Muscle layer of duodenum (tissue), 2 donors: ENCODE measurements around the gene SUN1.

Source experiments
- H3K27ac ChIP-seq: one replicate; pipeline ENCODE4 v1.7.0; 2013; ENCODE audit warnings: mild to moderate bottlenecking, low read length
- H3K27me3 ChIP-seq: one replicate; pipeline ENCODE4 v1.7.0; 2013; ENCODE audit warnings: low read depth, mild to moderate bottlenecking, control low read depth, low read length
- H3K36me3 ChIP-seq, 2 donors: one replicate each; pipeline ENCODE4 v1.7.0; 2013; ENCODE audit warnings: low read length in 2 of 2, control low read depth in 1 of 2, mild to moderate bottlenecking in 1 of 2; ENCODE audit not compliant: insufficient read depth in 2 of 2, control insufficient read depth in 1 of 2
- H3K4me1 ChIP-seq, 2 donors: one replicate each; pipeline ENCODE4 v1.7.0; 2013; ENCODE audit warnings: low read length in 2 of 2, mild to moderate bottlenecking in 2 of 2, control low read depth in 1 of 2, moderate library complexity in 1 of 2; ENCODE audit not compliant: insufficient read depth in 2 of 2, control insufficient read depth in 1 of 2
- H3K4me3 ChIP-seq, 2 donors: one replicate each; pipeline ENCODE4 v1.7.0; 2013; ENCODE audit warnings: low read length in 2 of 2, low read depth in 1 of 2, mild to moderate bottlenecking in 1 of 2
- H3K9me3 ChIP-seq, 2 donors: one replicate each; pipeline ENCODE4 v1.7.0; 2013; ENCODE audit warnings: low read length in 2 of 2, control low read depth in 1 of 2, mild to moderate bottlenecking in 1 of 2; ENCODE audit not compliant: control insufficient read depth in 1 of 2
- donor health status: healthy.

The SUN1 gene

DNA sequence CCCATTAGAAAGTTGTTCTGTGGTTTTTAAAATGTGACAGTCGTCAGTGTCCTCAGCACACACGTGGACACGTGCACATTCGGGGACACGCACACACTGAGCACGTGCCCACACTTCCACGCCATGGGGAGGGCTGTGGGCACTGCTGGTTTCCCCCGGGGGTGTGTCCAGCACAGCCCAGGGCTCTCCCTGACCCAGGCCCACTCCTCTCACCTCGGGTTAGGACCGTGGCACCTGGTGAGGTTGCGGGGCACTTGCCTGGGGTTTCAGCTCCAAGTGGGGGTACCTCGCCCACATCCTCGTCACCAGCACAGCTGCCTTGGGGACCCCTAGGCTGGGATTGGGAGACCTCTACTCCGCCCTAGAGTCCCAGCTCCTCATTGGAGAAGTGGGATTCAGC is 64.8 kb downstream of the SUN1 start:
- Histone ChIP-seq H3K9me3 (no peaks in the 10 kb centered on the region), H3K36me3 (peaks cover 16 to 71% of the 10 kb centered on the region in 2 donors), H3K27ac (no peak overlapping the region), H3K4me1 (peaks cover 0 to 19% of the 10 kb centered on the region in 2 donors), H3K4me3 (no peak overlapping the region), H3K27me3 (no peaks in the 10 kb centered on the region)

DNA sequence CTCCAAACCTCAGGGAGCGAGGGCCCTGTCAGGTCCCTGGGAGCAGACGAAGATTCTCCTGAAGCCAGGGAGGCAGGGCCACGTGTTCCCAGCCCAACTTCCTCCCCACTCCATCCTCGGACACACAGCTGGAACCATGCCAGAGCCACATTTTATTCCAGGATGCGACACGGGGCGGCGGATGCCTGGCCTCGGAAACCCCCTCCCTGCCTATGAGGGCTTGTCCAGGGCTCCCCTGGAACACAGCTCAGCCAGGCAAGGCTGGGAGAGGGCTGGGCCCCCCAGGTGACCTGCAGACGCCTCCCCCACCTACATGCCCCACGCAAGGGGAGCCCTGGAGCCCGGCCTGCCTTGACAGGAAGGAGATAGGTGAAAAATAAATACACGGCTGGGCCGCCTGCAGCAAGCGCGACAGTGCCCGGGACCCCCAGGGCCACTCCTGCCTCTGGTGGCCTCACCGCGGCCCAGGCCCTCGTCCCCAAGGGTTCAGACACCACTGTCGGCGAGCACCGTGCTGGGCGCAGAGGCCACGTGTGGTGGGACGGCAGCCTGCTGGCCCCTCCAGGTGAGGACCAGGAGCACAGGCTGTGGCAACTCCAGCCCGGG is 65.6 kb downstream of the SUN1 start:
- no peaks in the 10 kb centered on the region for H3K27me3 ChIP-seq

DNA sequence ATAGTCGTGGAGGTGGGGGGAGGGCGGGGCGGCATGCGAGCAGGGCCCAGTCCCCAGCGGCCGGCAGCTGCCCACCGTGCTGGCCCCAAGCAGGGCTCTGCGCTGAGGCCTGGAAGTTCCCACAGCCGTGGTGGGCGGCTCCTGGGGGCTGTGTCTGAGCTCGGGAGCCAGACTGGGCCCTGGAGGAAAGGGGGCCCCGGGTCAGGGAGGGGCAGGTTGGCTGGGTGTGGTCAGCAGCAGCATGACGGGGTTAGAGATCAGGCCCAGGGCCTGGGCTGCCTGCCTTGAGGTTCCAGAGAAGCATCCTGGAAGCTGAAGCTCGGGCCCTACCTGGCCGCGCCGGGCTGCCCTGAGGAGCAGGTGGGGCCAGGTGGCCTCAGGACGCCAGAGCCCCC is 66.2 kb downstream of the SUN1 start:
- H3K27me3 ChIP-seq, result no peaks in the 10 kb centered on the region
- no peak overlapping the region for H3K4me3 ChIP-seq
- no peaks in the 10 kb centered on the region for H3K9me3 ChIP-seq
- peaks cover 0 to 19% of the 10 kb centered on the region in 2 donors for H3K4me1 ChIP-seq
- peaks cover 11 to 63% of the 10 kb centered on the region in 2 donors for H3K36me3 ChIP-seq
- no peak overlapping the region for H3K27ac ChIP-seq

More for the DNA sequence above, 65.6 kb downstream of the SUN1 start:
- Histone ChIP-seq H3K36me3 (peaks cover 11 to 64% of the 10 kb centered on the region in 2 donors), H3K27ac (no peak overlapping the region), H3K9me3 (no peaks in the 10 kb centered on the region), H3K4me1 (peaks cover 0 to 19% of the 10 kb centered on the region in 2 donors), H3K4me3 (no peak overlapping the region)

DNA sequence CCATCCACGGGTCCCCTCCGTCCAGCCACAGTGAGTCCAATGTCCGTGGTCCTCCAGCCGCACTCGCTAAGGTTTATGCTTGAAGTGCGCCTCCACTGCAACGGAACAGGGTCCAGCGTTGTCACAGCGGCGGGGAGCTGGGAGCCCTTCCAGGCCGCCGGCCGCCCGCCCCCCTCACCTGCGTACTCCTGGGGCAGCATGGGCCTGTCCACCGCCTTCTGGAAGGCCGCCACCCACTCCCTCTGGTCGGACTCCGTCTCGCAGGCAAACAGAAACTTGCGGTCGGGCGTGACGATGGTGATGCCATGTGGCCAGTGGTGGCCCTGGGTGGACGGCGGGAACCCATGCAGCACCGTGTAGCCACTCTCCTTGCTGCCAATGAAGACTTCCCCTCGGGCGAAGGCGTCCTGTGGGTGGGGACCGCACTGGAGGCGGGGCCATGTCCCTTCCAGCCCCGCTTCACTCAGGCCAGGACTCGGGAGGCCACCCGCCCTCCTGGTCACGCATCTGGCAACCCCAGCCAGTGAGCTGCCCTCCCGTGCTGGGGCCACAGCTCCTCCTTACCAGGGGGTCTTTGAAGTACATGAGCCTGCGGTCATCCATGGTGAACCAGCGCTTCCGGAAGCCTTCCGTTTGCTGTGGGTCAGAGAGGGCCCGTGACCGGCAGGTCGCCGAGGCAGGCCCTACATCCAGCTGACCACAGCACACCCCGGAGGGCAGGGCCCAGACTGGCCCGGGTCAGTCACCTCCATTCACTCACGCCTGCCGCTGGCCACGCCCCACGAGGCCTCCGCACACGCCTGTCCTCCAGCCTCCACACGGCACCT is 66.8 kb downstream of the SUN1 start:
- Histone ChIP-seq H3K36me3 (peaks cover 11 to 59% of the 10 kb centered on the region in 2 donors), H3K4me1 (peaks cover 0 to 19% of the 10 kb centered on the region in 2 donors), H3K27ac (no peak overlapping the region), H3K9me3 (no peaks in the 10 kb centered on the region), H3K4me3 (no peak overlapping the region), H3K27me3 (no peaks in the 10 kb centered on the region)

DNA sequence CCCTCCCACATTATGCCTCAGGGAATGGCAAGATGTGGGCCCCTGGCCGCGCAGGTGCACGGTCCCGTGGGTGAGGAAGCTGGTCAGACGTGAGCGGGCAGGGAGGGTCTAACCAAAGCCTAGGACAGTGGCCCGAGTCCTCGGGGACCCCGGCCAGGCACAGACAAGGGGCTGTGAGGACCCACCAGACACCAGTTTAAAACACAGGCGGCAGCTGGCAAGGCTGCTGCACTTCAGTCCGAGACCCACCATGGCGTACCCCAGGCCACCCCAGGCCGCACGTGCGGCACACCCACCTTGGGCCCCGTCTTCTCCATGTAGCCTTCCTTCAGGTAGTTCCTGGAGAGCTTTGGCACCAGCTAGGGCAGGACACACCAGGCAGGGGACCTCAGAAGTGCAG is 67.5 kb downstream of the SUN1 start:
- Histone ChIP-seq H3K27me3 (no peaks in the 10 kb centered on the region), H3K36me3 (peaks cover 7 to 51% of the 10 kb centered on the region in 2 donors), H3K9me3 (no peaks in the 10 kb centered on the region), H3K4me1 (peaks cover 0 to 19% of the 10 kb centered on the region in 2 donors), H3K27ac (no peak overlapping the region), H3K4me3 (no peak overlapping the region)

DNA sequence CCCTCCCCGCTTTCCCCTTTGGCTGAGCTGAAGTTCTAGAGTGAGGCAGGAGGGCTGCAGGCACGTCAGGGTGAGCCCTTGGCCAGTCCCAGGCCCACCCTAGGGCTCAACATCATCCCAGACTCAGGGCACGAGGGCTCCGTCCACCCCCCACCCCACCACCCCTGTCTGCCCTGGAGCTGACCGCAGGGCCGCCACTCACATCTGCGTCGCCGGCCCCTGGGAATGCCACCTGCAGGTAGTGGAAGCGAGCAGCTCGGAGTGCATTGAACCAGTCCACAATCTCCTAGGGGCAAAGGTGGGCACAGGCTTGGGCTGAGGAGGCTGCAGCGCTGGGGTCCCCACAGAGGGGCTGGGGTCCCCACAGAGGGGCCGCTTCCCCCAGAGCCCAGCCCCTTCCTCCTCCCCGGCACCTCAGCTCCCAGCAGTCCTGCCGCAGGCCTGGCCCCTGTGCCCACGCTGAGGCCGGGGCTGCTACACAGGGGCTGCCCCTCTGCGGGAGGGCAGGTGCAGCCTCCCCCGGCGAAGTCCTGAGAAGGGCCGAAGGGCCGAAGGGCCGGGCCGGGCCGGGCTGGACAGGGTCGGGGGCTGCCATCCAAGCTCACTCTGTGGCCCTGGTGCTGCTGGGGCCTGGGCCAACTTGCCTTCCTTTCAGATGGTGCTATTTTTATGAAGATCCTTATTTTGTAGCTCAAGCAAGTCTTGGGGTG is 68.2 kb downstream of the SUN1 start:
- Histone ChIP-seq H3K4me3 (no peak overlapping the region), H3K9me3 (no peaks in the 10 kb centered on the region), H3K27ac (no peak overlapping the region), H3K36me3 (peaks cover 5 to 45% of the 10 kb centered on the region in 2 donors), H3K27me3 (no peaks in the 10 kb centered on the region), H3K4me1 (peaks cover 0 to 19% of the 10 kb centered on the region in 2 donors)

DNA sequence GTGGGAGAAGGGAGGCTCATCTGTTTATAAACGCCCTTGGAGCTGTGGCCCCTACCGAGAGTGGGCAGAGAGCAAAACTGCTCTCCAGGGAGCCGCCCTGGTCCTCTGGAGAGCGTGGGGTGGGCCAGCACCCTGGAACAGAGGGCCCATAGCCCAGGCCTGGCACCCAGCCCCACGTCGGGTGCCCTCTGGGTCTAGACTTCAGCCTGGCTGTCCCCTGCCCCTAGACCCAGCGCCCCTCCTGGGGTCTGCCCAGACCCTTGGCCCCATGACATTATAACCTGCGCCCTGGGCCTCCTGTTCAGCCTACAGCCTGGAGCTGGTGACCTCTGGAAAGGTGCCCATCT is 68.7 kb downstream of the SUN1 start:
- H3K27ac ChIP-seq, result no peak overlapping the region

DNA sequence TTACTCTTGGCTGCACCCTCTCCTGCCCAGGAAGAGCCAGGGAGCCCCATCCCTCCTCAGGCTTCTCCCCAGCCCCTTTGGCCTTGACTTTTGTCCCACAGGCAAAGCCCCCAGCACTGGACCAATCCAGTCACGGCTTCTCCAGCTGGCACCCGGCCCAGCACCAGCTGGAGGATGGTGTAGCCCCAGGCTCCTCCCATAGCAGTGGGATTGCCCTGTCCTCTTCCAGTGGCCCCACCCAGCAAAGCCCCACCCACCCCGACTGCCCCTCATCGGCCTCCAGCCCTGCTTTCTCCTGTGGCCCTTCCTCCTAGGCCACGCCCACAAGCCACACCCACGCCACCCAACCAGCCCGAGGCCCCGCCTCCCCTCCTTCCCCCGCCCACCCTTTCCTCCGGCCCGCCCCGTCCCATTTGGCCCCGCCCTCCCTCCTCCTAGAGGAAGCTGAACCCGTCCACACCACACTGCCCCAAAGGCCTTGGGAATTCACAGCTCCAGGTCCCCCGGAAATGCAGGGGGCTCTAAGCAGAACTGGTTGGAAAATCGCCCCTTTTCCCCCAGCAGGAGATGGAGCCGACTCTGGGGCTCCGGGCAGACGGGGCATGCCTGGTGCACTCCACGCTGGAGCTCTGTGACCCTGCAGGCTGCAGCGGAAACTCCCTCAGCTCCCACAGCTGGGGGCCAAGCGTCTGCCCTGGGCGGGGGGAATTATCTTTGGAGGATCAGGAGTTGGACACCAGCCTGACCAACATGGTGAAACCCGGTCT is 69.3 kb downstream of the SUN1 start:
- H3K4me3 ChIP-seq, result no peak overlapping the region
- H3K9me3 ChIP-seq, result no peaks in the 10 kb centered on the region
- H3K27ac ChIP-seq, result no peak overlapping the region
- H3K27me3 ChIP-seq, result no peaks in the 10 kb centered on the region
- H3K36me3 ChIP-seq, result peaks cover 0 to 34% of the 10 kb centered on the region in 2 donors
- peaks cover 0 to 19% of the 10 kb centered on the region in 2 donors for H3K4me1 ChIP-seq

More for the DNA sequence above, 68.7 kb downstream of the SUN1 start:
- Histone ChIP-seq H3K4me1 (peaks cover 0 to 19% of the 10 kb centered on the region in 2 donors), H3K27me3 (no peaks in the 10 kb centered on the region), H3K4me3 (no peak overlapping the region), H3K9me3 (no peaks in the 10 kb centered on the region), H3K36me3 (peaks cover 4 to 39% of the 10 kb centered on the region in 2 donors)

DNA sequence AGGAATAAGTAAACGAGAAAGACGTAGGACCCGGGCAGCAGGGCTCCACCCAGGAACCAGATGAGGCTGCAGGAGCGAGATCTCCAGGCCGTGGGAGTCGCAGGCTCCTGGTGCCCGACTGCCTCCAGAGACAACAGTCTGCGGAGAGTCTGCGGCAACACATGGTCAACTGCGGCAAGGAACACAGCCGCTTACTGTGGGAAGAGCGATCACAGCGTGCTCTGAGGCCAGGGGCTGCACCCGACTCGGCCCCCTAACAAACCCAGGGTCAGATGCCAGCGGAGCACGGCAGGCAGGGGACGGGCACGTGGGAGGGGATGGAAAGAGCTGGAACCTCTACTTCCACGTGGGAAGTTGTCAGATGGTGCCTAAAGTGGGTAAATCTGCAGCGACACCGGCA is 70.7 kb downstream of the SUN1 start:
- Histone ChIP-seq H3K9me3 (no peaks in the 10 kb centered on the region), H3K27ac (no peak overlapping the region), H3K36me3 (peaks cover 0 to 20% of the 10 kb centered on the region in 2 donors), H3K27me3 (no peaks in the 10 kb centered on the region), H3K4me1 (peaks cover 0 to 12% of the 10 kb centered on the region in 2 donors), H3K4me3 (no peak overlapping the region)

DNA sequence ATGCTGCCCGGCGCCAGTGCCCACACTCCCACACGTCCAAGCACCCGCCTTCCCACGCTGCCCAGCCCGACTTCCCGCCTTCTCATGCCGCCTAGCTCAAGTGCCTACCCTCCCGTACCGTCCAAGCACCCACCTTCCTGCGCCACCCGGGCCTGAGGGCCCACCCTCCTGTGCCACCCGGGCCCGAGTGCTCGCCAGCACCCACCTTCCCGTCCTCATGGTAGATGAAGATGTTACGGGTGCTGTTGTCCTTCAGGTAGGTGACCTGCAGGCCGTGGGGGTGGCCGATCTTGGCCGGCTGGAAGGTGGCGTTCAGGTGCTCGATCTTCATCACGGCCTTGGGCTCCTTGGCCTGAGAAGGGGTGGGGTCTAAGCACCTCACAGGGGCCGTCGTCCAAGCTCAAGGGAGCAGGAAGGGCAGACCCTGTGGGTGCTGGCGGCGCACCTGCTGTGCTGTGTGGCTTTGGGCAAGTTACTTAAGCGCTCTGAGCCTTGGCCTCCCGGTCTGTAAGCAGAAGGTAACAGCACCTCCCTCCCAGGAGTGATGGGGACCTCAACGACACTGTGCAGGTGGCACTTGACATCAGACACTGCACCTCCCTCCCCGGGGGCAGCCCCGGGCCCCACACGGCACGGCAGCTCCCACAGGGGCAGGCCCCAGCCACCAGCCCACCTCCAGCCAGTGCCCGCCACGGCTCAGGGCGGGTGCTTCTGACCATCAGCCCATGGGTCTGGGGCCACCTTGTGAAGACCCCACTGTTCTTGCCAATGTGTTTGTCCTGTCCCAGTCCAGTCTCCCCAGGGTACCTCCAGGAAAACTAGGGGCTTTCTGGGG is 71.9 kb downstream of the SUN1 start:
- Histone ChIP-seq H3K27ac (no peak overlapping the region), H3K9me3 (no peaks in the 10 kb centered on the region)

More for the DNA sequence above, 71.9 kb downstream of the SUN1 start:
- H3K4me1 ChIP-seq, result peaks cover 0 to 12% of the 10 kb centered on the region in 2 donors
- no peak overlapping the region for H3K4me3 ChIP-seq
- no peaks in the 10 kb centered on the region for H3K27me3 ChIP-seq
- H3K36me3 ChIP-seq, result peaks cover 0 to 9% of the 10 kb centered on the region in 2 donors
